Measurements from ENCODE around the gene CKAP5. TPM values are rescaled to one million over a fixed set of nuclear protein-coding genes. Genes with fewer than 3 reads are reported as not detected.

The CKAP5 gene
- total RNA-seq, 2 donors from 2014 or later: 30.9 to 43.2 TPM

DNA sequence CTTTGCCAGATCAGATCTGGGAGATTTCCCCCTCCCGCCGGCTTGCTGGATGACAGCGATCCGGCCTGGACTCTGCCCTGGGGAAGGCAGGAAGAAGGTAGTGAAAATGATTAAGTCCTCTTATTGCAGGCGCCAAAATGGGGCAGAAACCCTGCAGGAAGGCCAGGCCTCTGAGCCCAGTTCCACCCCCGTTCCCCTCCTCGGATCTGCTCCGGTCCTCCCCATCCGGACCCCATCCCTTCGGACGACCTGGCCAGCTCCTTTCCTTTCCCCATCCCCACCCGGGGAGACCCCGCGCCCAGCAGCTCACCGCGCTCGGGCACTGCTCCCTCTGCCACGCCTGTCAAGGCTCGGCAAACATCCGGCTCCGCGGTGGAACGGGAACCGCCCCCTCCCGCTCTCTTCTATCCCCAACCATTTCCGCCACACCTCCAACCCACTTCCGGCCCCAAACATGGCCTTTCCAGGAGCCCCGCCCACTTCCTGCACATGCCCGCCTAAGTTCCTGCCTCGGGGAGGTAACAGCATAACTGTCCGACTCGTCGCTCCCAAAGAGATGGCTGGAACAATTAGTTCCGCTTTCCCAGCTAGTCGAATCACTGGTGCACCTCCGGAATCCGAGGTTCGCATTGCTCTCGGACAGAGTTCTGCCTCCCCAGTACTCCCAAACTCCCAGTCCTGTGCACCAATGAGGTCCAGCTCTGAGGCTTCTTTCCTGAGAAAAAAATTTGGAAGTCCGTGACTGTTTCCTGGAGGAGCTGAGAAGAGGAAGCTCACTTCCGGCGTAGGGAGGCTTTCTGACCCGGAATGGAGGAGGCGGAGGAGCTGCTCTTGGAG lies 145.6 kb downstream of the CKAP5 start, which contains the start of the genes ARHGAP1 and ZNF408:
TSS of gene ARHGAP1 (minus strand) at position 379 of the 837 bp plus-strand sequence. CDS start 4,512 bp downstream, outside the sequence.
TSS of gene ZNF408 (plus strand) at position 791 of the 837 bp plus-strand sequence. CDS start at position 808, 17 bp downstream.
- DNase-seq (ENCODE audit: low spot score): peak; percentile 99
- Histone ChIP-seq H3K27ac (peak within 1 kb of the TSS; percentile 94 to 96), H3K4me1 (peaks cover 0 to 65% of the 10 kb centered on the region in 2 donors), H3K4me3 (peak within 1 kb of the TSS; percentile 79 to 93), H3K9me3 (no peaks in the 10 kb centered on the region), H3K36me3 (peaks cover 39% of the 10 kb centered on the region), H3K27me3 (no peaks in the 10 kb centered on the region)
- TF ChIP-seq, protein P1, sequence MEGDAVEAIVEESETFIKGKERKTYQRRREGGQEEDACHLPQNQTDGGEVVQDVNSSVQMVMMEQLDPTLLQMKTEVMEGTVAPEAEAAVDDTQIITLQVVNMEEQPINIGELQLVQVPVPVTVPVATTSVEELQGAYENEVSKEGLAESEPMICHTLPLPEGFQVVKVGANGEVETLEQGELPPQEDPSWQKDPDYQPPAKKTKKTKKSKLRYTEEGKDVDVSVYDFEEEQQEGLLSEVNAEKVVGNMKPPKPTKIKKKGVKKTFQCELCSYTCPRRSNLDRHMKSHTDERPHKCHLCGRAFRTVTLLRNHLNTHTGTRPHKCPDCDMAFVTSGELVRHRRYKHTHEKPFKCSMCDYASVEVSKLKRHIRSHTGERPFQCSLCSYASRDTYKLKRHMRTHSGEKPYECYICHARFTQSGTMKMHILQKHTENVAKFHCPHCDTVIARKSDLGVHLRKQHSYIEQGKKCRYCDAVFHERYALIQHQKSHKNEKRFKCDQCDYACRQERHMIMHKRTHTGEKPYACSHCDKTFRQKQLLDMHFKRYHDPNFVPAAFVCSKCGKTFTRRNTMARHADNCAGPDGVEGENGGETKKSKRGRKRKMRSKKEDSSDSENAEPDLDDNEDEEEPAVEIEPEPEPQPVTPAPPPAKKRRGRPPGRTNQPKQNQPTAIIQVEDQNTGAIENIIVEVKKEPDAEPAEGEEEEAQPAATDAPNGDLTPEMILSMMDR (IDR thresholded peaks at IDR 0.05): no peak

- peaks cover 0 to 84% of the 10 kb centered on the region in 2 donors for H3K4me1 ChIP-seq
- H3K4me3 ChIP-seq: no peak overlapping the region
- DNase-seq (ENCODE audit: low spot score): no peak
- peak overlapping the region; percentile 94 to 96 for H3K27ac ChIP-seq
- H3K9me3 ChIP-seq: no peaks in the 10 kb centered on the region
- H3K27me3 ChIP-seq: no peaks in the 10 kb centered on the region
- peaks cover 39% of the 10 kb centered on the region for H3K36me3 ChIP-seq
- TF ChIP-seq, protein P1 (IDR thresholded peaks at IDR 0.05): no peak
Measured at GRCh38 chr11:46698597-46698996, 147.5 kb downstream of the CKAP5 start.

DNA sequence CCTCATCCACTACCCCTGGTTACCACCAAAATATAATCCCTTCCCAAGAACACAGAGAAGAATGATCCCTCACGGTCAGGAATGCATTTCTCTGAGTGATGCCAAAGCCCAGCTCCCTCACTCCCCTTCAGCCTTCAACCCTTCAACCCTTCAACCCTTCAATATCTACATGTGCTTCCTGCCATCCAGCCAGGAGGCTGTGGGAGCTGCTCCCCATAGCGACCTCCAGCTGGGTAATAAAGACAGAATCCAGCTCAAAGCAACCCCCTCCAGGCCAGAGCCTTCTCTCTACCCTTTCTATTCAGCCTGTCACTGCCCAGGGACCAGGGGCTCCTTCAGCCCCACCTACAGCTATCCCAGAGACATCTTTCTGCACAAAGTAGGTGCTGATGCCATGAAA lies 148.4 kb downstream of the CKAP5 start:
- DNase-seq (ENCODE audit: low spot score): no peak
- Histone ChIP-seq H3K4me3 (no peak overlapping the region), H3K36me3 (peaks cover 37% of the 10 kb centered on the region), H3K9me3 (no peaks in the 10 kb centered on the region), H3K4me1 (peaks cover 0 to 85% of the 10 kb centered on the region in 2 donors), H3K27me3 (no peaks in the 10 kb centered on the region), H3K27ac (peak overlapping the region; percentile 94 to 96)
- TF ChIP-seq, protein P1 (IDR thresholded peaks at IDR 0.05): no peak

DNA sequence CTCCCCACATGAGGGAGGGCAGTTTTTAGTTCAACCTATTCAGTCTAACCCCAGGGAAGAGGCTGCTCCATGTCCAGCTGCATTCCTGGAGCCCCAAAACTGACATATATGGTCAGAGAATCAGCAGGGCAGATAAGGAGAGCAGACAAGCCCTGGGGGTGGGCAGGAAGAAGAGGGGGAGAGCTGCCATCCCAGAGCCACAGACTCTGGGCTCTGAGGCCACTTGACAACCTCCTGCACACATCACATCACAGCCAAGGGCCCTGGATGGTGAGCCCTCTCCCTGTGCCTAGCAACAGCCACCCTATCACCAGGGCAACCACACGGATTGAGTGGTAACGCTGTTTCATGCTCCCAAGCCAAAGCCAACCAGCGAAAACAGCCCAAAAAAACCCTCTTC lies 148.8 kb downstream of the CKAP5 start:
- no peak overlapping the region for H3K4me3 ChIP-seq
- no peaks in the 10 kb centered on the region for H3K9me3 ChIP-seq
- TF ChIP-seq, protein P1 (IDR thresholded peaks at IDR 0.05): no peak
- H3K36me3 ChIP-seq: peaks cover 36% of the 10 kb centered on the region
- no peak for DNase-seq (ENCODE audit: low spot score)
- peaks cover 0 to 81% of the 10 kb centered on the region in 2 donors for H3K4me1 ChIP-seq
- no peaks in the 10 kb centered on the region for H3K27me3 ChIP-seq
- H3K27ac ChIP-seq: peak overlapping the region; percentile 94 to 96

DNA sequence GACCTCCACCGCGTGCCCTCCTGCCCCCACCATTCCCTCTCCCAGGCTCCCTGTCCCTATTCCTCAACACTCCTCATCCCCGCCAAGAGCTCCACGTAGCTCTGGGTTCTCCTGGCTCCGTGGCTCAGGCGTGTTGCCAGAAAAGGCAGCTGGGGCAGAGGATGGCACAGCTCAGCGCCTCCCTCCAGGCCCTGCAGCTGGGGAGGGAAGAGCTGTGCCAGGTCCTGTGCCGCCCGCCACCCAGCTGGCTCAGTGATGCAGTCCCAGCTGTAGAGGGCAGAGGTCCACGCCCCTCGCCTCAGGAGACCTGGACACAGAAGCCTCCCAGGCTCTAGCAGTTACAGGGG lies 149.9 kb downstream of the CKAP5 start:
- Histone ChIP-seq H3K27me3 (no peaks in the 10 kb centered on the region), H3K4me3 (no peak overlapping the region), H3K4me1 (peaks cover 0 to 70% of the 10 kb centered on the region in 2 donors), H3K36me3 (peaks cover 39% of the 10 kb centered on the region), H3K27ac (peak overlapping the region; percentile 94 to 96), H3K9me3 (no peaks in the 10 kb centered on the region)
- no peak for DNase-seq (ENCODE audit: low spot score)
- TF ChIP-seq, protein P1 (IDR thresholded peaks at IDR 0.05): peak in 1 of 2 donors; percentile 14
